ENCODE data around the gene RPS10. TPM values are rescaled to one million over a fixed set of nuclear protein-coding genes. Genes with fewer than 3 reads are reported as not detected.

Gene RPS10
- total and polyA plus RNA-seq, 2 experiments from 2014 or later = 1,755 to 2,175 TPM

DNA sequence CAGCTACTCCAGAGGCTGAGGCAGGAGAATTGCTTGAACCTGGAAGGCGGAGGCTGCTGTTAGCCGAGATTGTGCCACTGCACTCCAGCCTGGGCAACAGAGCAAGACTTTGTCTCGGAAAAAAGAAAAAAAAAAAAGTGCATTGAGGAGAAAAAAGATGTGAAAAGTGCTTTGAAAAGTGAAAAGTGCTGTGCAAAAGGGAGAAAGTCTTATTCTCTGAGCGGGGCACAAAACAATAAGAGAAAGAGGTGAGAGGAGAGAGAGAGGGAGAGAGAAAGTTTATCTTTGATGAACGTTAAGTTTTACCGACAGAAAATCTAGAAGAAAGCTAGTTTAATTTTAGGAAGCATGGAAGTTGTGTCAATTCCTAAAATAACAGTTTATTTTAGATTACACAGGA is 36.1 kb upstream of the RPS10 start (continued):
- TF ChIP-seq, protein P1, sequence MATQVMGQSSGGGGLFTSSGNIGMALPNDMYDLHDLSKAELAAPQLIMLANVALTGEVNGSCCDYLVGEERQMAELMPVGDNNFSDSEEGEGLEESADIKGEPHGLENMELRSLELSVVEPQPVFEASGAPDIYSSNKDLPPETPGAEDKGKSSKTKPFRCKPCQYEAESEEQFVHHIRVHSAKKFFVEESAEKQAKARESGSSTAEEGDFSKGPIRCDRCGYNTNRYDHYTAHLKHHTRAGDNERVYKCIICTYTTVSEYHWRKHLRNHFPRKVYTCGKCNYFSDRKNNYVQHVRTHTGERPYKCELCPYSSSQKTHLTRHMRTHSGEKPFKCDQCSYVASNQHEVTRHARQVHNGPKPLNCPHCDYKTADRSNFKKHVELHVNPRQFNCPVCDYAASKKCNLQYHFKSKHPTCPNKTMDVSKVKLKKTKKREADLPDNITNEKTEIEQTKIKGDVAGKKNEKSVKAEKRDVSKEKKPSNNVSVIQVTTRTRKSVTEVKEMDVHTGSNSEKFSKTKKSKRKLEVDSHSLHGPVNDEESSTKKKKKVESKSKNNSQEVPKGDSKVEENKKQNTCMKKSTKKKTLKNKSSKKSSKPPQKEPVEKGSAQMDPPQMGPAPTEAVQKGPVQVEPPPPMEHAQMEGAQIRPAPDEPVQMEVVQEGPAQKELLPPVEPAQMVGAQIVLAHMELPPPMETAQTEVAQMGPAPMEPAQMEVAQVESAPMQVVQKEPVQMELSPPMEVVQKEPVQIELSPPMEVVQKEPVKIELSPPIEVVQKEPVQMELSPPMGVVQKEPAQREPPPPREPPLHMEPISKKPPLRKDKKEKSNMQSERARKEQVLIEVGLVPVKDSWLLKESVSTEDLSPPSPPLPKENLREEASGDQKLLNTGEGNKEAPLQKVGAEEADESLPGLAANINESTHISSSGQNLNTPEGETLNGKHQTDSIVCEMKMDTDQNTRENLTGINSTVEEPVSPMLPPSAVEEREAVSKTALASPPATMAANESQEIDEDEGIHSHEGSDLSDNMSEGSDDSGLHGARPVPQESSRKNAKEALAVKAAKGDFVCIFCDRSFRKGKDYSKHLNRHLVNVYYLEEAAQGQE (IDR thresholded peaks at IDR 0.05; ENCODE audit: unreplicated experiment) = no peak
- TF ChIP-seq ZNF114 (CRISPR knock-in tag; IDR thresholded peaks at IDR 0.05) (no peak), JUNB (IDR thresholded peaks at IDR 0.05; ENCODE audit: unreplicated experiment) (no peak)
- TF ChIP-seq, protein P2, sequence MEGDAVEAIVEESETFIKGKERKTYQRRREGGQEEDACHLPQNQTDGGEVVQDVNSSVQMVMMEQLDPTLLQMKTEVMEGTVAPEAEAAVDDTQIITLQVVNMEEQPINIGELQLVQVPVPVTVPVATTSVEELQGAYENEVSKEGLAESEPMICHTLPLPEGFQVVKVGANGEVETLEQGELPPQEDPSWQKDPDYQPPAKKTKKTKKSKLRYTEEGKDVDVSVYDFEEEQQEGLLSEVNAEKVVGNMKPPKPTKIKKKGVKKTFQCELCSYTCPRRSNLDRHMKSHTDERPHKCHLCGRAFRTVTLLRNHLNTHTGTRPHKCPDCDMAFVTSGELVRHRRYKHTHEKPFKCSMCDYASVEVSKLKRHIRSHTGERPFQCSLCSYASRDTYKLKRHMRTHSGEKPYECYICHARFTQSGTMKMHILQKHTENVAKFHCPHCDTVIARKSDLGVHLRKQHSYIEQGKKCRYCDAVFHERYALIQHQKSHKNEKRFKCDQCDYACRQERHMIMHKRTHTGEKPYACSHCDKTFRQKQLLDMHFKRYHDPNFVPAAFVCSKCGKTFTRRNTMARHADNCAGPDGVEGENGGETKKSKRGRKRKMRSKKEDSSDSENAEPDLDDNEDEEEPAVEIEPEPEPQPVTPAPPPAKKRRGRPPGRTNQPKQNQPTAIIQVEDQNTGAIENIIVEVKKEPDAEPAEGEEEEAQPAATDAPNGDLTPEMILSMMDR (conservative IDR thresholded peaks at IDR 0.05; ENCODE audit: low read depth in 2 of 2) = no peak

DNA sequence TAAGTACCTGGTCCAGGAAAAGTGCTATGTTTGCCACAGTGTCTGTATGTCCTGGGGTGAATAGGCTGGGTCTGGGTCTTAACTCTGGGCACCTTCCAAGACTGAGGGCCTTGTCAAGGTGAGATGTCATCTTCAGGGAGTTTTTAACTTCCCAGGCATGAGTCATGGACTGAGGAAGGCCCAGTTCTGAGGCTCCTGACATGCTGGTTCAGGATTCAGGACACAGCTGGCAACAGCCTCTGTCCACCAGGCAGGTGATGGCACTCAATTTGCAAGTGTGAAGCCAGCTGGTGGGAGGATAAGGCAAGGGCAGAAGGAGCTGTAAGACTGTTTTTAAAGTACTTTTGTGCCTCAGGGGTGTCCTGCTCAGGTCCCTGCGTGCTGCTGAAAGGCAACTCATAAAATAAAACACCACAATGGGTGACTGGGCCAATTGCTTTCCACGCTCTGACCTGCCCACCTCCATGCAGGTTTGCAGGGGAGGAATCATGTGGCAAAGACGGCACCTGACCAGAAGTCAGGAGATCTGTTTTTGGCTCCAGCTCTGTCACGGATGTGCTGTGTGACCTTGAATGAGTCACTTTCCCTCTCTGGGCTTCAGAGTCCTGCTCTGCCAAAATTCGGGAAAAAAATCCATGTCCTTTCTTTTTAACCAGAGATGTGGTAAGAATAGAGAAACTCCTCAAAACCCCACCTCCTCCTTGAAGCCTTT is 35.1 kb upstream of the RPS10 start:
- Mint-ChIP-seq H3K4me3 (no peak overlapping the region), H3K36me3 (ENCODE audit: low read depth) (no peaks in the 10 kb centered on the region; the same call in 2 of the 3 replicates), H3K4me1 (peaks cover 24% of the 10 kb centered on the region), H3K27me3 (ENCODE audit: insufficient read depth, low read depth, poor library complexity) (peaks cover 19% of the 10 kb centered on the region), H3K9me3 (no peaks in the 10 kb centered on the region), H3K27ac (no peak overlapping the region)
- H3K27me3 ChIP-seq (ENCODE audit: insufficient read depth) = peaks cover 7% of the 10 kb centered on the region; the same call in 1 of the 2 replicates
- peaks cover 14% of the 10 kb centered on the region; the same call in 1 of the 2 replicates for H3K4me1 ChIP-seq (ENCODE audit: insufficient read depth)
- no peaks in the 10 kb centered on the region for H3K9me2 ChIP-seq (ENCODE audit: insufficient read depth)
- no peak overlapping the region for H3K4me2 ChIP-seq
- no peak overlapping the region for H2AFZ ChIP-seq
- H3K27ac ChIP-seq (ENCODE audit: low read depth) = no peak overlapping the region
- ATAC-seq (no peak), DNase-seq (ENCODE audit: low spot score) (no peak)
- H3K4me3 ChIP-seq = no peak overlapping the region
- H3K79me2 ChIP-seq (replicated peaks; ENCODE audit: insufficient read depth) = no peaks in the 10 kb centered on the region
- H4K20me1 ChIP-seq (replicated peaks; ENCODE audit: insufficient read depth) = no peaks in the 10 kb centered on the region
- no peaks in the 10 kb centered on the region; the same call in 1 of the 2 replicates for H3F3A ChIP-seq (replicated peaks; ENCODE audit: low read depth)
- H3K36me3 ChIP-seq (ENCODE audit: insufficient read depth) = no peaks in the 10 kb centered on the region
- TF ChIP-seq JUNB (IDR thresholded peaks at IDR 0.05; ENCODE audit: unreplicated experiment) = no peak
- no peak for TF ChIP-seq NANOG (IDR thresholded peaks at IDR 0.05; ENCODE audit: borderline replicate concordance)
- TF ChIP-seq, protein P1 (IDR thresholded peaks at IDR 0.05; ENCODE audit: unreplicated experiment) = no peak
- TF ChIP-seq EZH2 (IDR thresholded peaks at IDR 0.05; ENCODE audit: low read depth, unreplicated experiment) = no peak
- TF ChIP-seq, protein P3, sequence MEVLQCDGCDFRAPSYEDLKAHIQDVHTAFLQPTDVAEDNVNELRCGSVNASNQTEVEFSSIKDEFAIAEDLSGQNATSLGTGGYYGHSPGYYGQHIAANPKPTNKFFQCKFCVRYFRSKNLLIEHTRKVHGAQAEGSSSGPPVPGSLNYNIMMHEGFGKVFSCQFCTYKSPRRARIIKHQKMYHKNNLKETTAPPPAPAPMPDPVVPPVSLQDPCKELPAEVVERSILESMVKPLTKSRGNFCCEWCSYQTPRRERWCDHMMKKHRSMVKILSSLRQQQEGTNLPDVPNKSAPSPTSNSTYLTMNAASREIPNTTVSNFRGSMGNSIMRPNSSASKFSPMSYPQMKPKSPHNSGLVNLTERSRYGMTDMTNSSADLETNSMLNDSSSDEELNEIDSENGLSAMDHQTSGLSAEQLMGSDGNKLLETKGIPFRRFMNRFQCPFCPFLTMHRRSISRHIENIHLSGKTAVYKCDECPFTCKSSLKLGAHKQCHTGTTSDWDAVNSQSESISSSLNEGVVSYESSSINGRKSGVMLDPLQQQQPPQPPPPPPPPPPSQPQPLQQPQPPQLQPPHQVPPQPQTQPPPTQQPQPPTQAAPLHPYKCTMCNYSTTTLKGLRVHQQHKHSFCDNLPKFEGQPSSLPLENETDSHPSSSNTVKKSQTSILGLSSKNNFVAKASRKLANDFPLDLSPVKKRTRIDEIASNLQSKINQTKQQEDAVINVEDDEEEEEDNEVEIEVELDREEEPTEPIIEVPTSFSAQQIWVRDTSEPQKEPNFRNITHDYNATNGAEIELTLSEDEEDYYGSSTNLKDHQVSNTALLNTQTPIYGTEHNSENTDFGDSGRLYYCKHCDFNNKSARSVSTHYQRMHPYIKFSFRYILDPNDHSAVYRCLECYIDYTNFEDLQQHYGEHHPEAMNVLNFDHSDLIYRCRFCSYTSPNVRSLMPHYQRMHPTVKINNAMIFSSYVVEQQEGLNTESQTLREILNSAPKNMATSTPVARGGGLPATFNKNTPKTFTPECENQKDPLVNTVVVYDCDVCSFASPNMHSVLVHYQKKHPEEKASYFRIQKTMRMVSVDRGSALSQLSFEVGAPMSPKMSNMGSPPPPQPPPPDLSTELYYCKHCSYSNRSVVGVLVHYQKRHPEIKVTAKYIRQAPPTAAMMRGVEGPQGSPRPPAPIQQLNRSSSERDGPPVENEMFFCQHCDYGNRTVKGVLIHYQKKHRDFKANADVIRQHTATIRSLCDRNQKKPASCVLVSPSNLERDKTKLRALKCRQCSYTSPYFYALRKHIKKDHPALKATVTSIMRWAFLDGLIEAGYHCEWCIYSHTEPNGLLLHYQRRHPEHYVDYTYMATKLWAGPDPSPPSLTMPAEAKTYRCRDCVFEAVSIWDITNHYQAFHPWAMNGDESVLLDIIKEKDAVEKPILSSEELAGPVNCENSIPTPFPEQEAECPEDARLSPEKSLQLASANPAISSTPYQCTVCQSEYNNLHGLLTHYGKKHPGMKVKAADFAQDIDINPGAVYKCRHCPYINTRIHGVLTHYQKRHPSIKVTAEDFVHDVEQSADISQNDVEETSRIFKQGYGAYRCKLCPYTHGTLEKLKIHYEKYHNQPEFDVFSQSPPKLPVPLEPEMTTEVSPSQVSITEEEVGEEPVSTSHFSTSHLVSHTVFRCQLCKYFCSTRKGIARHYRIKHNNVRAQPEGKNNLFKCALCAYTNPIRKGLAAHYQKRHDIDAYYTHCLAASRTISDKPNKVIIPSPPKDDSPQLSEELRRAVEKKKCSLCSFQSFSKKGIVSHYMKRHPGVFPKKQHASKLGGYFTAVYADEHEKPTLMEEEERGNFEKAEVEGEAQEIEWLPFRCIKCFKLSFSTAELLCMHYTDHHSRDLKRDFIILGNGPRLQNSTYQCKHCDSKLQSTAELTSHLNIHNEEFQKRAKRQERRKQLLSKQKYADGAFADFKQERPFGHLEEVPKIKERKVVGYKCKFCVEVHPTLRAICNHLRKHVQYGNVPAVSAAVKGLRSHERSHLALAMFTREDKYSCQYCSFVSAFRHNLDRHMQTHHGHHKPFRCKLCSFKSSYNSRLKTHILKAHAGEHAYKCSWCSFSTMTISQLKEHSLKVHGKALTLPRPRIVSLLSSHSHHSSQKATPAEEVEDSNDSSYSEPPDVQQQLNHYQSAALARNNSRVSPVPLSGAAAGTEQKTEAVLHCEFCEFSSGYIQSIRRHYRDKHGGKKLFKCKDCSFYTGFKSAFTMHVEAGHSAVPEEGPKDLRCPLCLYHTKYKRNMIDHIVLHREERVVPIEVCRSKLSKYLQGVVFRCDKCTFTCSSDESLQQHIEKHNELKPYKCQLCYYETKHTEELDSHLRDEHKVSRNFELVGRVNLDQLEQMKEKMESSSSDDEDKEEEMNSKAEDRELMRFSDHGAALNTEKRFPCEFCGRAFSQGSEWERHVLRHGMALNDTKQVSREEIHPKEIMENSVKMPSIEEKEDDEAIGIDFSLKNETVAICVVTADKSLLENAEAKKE (CRISPR knock-in tag; IDR thresholded peaks at IDR 0.05) = no peak
- TF ChIP-seq POLR2AphosphoS5 (IDR thresholded peaks at IDR 0.05; ENCODE audit: low read depth) = no peak

Data from GM23338 (cell line).